Epithelial cell of esophagus (primary cell): Measurements from ENCODE around the gene USP16.

Experiments
- DNase-seq: peaks from one replicate; pipeline ENCODE4 v3.0.0; 2010; ENCODE audit warnings: low read depth
- H3K4me3 ChIP-seq: 2 replicates; pipeline ENCODE4 v1.5.1; 2011; ENCODE audit warnings: mild to moderate bottlenecking, low read length, control low read depth
- CTCF ChIP-seq: IDR thresholded peaks from 2 replicates; pipeline ENCODE4 v1.5.1; 2011; ENCODE audit warnings: low read depth, mild to moderate bottlenecking, low read length, control low read depth, inconsistent platforms; ENCODE audit not compliant: insufficient read depth; ENCODE audit errors: missing control alignments

The USP16 gene

GRCh38 chr21:28992526-28993292, 31.8 kb upstream of the USP16 start, which contains the start of gene LTN1:
Gene LTN1, minus strand, starts transcription at chr21:28992877. Its CDS starts 72 bp downstream, at chr21:28992805.
- DNase-seq = peak; percentile 100
- TF ChIP-seq CTCF = no peak
- H3K4me3 ChIP-seq = peak within 1 kb of the TSS; percentile 68

DNA sequence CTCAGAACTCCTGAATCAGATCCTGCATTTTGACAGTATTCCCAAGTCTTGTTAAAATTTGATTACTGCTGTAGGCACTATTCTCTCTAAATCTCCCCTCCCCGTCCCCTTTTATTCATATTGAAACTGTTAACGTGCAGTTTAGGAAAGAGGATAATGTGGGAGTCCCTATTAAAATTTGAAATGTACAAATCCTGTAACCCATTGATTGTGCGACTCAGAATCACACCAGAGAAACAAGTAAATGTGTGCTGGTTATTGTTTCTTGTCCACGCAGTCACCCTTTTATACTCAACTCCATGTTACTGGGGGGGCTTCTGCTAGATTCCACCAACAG, 31.2 kb upstream of the USP16 start:
- DNase-seq = no peak
- no peak for TF ChIP-seq CTCF

GRCh38 chr21:29002442-29003144, 21.9 kb upstream of the USP16 start:
- peak; percentile 96 for DNase-seq
- H3K4me3 ChIP-seq = peak overlapping the region; percentile 88
- TF ChIP-seq CTCF = no peak

More for the DNA sequence above, 31.2 kb upstream of the USP16 start:
- H3K4me3 ChIP-seq = peak overlapping the region; percentile 68

DNA sequence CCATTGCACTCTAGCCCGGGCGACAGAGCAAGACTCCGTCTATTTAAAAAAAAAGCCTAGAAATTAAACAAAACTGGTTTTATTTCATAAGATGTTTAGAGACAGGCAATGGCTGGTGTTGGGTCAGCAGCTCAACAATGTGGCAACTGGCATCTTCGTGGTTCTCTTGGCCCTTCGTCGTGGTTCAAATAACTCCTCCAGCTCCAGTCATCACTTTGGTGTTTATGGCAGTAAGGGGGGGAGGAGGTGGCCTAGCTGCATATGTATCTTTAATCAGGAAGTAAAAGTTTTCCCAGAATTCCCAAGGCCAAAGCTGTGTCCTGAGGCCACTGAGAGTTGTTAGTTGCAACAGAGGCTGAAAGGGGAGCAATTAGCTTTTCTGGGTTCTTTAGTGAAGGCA, 18.8 kb upstream of the USP16 start:
- TF ChIP-seq CTCF = no peak
- no peak for DNase-seq
- H3K4me3 ChIP-seq = no peak overlapping the region

DNA sequence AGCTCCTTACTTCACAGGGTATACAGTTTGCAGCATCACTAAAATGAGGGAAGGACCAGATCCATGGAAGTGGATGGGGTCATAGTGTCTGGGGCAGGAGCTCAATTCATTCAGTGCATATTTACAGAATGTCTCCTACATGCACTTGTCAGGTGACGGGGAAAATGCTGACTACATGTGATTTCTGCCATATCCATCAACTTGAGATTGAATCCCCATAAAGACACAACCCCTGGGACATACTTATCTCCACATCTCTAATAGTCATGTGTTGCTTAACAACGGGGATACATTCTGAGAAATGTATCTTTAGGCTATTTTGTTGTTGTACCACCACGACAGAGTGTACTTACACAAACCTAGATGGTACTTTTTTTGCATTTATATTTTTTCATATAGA, 17.3 kb upstream of the USP16 start:
- no peak overlapping the region for H3K4me3 ChIP-seq
- TF ChIP-seq CTCF = no peak
- no peak for DNase-seq

DNA sequence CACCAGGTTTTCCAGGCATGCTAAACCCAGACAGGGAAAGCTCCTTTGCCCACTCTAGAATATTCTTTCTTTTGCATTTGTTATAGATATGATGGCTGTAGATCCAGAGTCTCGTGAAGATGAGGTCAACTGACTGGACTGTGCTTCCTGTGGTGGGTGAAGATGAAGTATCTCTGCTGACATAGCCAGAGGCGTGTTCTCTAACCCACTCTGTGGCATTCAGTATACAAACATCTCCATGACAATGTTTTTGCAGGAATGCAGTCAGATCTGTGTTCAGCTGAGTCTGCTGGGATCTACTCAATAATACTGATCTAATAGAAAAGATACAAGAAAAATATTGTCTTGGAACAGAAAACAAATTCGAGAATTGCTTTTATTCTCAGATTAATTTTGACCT, 16.7 kb upstream of the USP16 start:
- H3K4me3 ChIP-seq = no peak overlapping the region

More for the DNA sequence above, 16.7 kb upstream of the USP16 start:
- no peak for TF ChIP-seq CTCF
- no peak for DNase-seq
